HG03571 (cell line): Measurements from ENCODE around the gene TMEM273.
A peak's percentile ranks its signal among the peaks of the same experiment; 100 is the strongest.

ENCODE experiments used
- ATAC-seq: cut with Tn5 transposase; IDR thresholded peaks from one replicate; pipeline ENCODE4 v1.9.1; 2021; ENCODE audit not compliant: unreplicated experiment

Gene TMEM273, protein sequence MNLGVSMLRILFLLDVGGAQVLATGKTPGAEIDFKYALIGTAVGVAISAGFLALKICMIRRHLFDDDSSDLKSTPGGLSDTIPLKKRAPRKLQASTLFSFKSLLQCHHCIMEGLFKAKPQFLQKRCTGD

GRCh38 chr10:49187950-49188761 is at the start of gene TMEM273:
TMEM273 (minus strand) TSS chr10:49188391; CDS start chr10:49188336, 55 bp downstream.
- ATAC-seq = peak; percentile 83

DNA sequence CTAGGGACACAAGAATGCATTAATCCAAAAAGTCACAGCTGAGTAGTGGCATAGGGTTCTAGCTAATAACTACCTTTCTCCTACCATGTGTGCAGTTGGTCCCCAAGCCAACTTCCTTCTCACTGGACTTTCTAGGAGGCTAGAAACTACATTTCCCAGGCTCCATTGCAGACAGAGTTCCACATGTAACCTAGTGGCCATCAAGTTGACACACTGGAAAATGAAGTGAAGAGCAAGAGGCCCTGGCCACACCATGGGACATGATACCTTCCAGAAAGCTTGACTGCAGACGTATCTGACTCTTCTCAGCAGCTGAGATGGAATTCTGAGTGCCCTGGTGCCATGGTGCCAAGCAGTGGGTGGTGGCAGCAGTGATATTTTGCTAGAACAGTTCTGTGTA is 49.8 kb upstream of the TMEM273 start:
- ATAC-seq = no peak

- ATAC-seq = no peak
Observed at GRCh38 chr10:49235392-49235791, 47.2 kb upstream of the TMEM273 start.

DNA sequence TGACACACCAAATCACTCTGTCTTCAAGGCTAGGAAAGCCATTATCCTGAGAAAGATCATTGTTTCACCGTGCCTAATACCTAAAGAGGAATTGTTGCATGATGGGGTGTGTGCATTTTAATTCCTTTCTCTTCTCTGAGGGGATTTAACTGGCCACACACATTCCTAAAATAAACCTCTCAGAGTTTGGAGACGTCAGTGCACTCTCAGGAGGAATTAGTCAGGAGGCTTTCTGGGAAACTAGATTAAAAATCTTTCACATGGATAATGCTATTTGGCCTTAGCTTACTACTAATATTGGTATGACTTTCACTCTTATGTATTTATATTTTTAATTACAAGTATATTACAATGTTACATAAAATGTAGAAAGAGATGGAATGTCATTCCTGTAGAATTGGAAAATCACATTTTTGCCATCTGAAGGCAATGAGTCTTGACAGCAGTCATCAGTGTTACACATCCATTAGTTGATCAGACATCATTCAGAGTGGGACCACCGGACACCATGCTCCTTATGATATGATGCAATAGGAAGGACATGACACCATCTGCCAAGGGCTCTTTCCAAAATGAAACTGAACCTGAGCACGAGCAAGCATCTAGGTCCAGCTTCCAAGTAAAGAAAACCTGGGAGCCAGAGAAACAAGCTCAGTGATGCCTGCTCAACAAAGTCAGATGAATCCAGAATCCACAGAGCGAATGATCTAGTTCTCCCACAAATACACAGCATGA is 43.1 kb upstream of the TMEM273 start:
- no peak for ATAC-seq

DNA sequence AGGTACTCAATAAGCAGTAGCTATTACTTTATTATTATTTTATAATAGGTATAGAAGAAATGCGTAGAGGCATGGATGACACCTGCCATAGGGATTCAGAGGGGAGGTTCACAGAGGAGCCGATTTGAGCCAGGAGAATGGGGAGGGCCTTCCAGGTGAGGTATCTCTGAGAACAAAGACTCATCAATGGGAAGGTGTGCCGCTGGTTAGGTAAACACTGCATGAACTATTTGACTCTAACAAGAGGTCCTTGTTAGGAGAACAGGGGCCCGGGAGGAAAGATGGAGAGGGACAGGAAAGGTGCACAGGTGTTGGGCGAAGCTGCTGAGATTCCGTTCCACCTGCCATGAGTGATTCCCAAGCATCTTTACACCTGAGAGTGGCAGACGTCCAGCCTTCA is 41.8 kb upstream of the TMEM273 start:
- ATAC-seq = no peak

GRCh38 chr10:49228677-49229076 is 40.5 kb upstream of the TMEM273 start:
- no peak for ATAC-seq

DNA sequence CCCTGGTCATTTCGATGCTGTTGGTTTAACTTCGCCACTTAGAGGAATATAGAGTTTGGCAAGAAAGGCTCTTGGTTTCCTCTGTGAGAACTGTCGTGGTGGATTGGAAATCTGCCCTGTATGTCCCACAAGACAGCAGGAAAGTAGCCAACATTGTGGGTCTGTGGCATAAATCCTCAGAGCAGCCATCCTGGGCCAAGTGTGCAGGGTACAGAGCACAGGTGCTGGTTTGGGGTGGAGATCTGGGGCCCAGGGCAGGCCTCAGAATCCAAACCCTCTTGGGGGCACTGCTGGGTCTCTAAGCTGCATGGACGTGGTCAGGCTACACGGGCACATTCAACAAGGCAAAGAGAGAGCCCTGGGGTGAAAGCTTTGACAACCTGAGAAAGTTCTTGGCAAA is 39.2 kb upstream of the TMEM273 start:
- ATAC-seq = no peak

- ATAC-seq = no peak
Observed at GRCh38 chr10:49226594-49226993, 38.4 kb upstream of the TMEM273 start.

- ATAC-seq = no peak
Observed at GRCh38 chr10:49225218-49225876, 37.2 kb upstream of the TMEM273 start.

GRCh38 chr10:49223205-49223604 is 35.0 kb upstream of the TMEM273 start:
- ATAC-seq = no peak

DNA sequence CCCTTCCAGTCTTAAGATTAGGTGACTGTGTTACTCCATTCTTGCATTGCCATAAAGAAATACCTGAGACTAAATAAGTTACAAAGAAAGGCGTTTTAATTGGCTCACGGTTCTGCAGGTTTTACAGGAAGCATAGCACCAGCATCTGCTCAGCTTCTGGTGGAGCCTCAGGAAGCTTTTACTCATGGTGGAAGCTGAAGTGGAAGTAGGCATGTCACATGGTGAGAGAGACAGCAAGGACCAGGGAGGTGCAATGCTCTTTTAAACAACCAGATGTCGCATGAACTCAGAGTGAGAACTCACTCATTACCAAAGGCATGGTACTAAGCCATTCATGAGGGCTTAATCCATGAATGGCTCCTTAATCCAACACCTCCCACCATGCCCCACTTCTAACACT is 34.0 kb upstream of the TMEM273 start:
- no peak for ATAC-seq

- ATAC-seq = no peak
Observed at GRCh38 chr10:49220679-49221078, 32.5 kb upstream of the TMEM273 start.

- ATAC-seq = no peak
Observed at GRCh38 chr10:49220031-49220430, 31.8 kb upstream of the TMEM273 start.

- ATAC-seq = no peak
Observed at GRCh38 chr10:49219248-49219647, 31.1 kb upstream of the TMEM273 start.

DNA sequence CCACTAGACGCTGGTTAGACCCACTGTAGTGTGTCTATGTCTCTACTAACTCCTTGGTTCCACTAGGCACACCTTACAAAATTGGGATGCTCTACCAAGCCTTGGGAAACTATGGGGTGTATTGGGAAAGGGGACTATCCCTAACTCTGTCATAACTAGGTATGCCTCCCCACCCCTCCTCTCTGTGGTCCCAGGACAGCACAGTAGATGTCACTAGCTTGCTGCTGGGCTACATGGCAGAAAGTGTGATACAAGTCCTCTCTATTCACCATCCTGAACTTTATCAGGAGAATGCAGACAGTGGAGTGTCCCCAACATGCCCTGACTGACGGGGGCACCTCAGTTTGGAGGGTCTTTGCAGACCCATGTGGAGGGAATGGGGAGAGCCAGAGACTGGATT is 30.3 kb upstream of the TMEM273 start:
- no peak for ATAC-seq

- ATAC-seq = no peak
Observed at GRCh38 chr10:49217645-49218044, 29.5 kb upstream of the TMEM273 start.

DNA sequence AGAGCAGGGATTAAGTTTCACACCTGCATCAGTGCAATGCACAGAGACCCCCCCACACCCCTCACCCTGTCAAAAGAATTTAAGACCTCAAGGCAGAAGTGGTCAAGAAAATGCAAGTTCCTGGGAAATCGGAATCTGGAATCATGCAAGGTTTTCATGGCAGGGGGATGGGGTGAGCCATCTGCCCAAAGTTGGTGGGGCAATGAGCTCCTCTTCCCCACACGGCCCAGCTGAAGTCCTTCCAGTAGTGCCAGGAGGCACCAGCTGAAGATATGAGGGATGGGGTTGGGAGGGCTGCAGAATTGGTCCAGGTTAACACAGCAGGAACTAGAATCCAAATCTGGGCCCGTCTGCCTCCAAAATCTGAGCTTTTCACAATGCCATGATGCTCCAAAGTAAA is 25.0 kb upstream of the TMEM273 start:
- no peak for ATAC-seq

- no peak for ATAC-seq
Observed at GRCh38 chr10:49212783-49213182, 24.6 kb upstream of the TMEM273 start.

DNA sequence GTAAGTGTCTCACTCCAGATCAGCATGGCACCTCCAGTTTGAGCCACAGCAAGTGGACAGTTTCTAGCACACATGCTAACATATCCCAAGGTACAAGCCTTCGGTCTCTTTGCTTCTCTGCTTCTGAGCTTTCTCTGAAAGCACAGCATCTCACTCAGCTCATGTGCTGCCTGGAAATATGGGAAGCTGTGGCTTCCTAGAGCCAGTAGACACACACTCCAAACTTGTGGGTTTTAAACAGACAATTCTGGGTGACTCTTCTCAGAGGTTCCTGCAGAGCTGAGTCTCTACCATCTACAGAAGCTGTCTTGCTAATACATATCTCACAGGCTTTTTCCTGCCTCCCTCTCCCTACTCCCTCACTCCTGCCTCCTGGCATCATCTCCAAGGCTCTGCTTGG is 23.9 kb upstream of the TMEM273 start:
- no peak for ATAC-seq

DNA sequence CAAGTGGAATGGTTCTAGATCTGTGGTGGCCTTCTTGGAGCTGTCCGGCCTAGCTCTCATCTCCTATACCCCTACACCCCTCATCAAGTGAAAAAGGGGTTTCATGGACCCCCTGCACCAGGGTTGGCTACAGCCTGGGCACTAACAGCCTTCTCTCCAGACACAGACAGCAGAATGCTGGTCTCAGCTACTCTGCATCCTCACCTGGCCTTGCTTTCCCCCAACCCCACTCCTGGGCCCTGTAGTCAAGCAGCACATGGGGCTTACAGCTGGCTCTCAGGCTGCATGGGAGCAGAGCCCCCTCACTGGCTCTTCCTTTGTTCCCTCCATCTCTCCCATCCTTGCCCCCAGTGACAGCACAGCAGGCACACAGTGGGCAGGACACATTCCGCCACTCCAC is 20.8 kb upstream of the TMEM273 start:
- ATAC-seq = no peak

DNA sequence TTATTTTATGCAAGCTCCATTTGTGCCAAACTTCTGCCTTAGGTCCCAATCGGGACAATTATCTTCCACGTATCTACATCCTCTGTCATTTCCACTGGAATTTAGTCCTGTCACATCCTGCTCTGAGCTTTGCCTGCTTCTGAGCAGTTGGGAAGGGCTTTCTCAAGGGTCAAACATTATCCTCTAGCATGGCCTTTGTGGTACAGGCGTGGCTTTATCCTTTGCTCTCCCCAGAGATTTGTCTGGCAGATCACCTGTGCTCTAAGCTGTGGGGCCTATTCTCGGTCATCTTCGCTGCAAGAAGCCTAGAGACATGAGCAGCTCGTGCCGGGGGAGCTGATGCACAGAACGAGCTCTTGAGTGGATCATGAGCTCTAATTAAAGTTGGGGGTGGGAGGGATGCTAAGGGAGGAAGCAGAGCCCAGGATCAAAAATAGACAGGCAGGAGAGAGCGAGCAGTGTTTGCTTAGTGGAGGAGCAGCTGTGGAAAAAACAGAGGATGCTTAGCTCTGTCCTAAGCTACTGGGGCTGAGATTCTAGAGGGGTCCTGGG is 19.8 kb upstream of the TMEM273 start:
- ATAC-seq = no peak
